KBM-7 (cell line): Measurements from ENCODE around the gene HLA-DMB.
"Not testable (repeated sequence)": the region's sequence is repeated elsewhere in the genome, so short reads cannot be mapped to it uniquely, and the experiment has no call there.

Source experiments
- DNase-seq: peaks from one replicate; pipeline ENCODE4 v3.0.0-alpha.2; 2015
- in situ Hi-C: fragments of 300-500 bp; cut with MboI; formaldehyde crosslinking; loops from 2 replicates; pipeline ENCODE4 v1.14.3; 2020; ENCODE audit warnings: low sequenced_read_pairs, low pct_unique_long_range_greater_than_20kb, mixed read lengths

HLA-DMB gene

DNA sequence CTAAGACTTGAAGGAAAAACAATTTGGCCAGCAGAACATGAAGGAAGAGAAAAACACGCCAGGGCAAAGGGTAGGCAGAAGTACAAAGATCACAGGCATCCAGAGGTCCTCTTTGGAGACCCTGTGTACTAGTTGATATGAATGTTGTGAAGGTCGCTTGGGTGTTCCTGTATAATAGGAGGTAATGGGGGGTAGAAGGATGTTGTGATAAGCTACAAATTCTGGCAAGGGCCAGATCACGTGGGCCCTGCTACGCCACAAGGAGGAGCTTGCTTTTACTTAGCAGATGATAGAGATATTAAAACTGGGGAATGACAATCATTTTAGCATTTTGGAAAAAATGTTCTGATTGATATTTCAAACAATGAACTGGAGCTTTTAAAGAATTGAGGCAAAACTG, 12.9 kb upstream of the HLA-DMB start:
- no peak for DNase-seq
- in situ Hi-C loops, result no loop called here

DNA sequence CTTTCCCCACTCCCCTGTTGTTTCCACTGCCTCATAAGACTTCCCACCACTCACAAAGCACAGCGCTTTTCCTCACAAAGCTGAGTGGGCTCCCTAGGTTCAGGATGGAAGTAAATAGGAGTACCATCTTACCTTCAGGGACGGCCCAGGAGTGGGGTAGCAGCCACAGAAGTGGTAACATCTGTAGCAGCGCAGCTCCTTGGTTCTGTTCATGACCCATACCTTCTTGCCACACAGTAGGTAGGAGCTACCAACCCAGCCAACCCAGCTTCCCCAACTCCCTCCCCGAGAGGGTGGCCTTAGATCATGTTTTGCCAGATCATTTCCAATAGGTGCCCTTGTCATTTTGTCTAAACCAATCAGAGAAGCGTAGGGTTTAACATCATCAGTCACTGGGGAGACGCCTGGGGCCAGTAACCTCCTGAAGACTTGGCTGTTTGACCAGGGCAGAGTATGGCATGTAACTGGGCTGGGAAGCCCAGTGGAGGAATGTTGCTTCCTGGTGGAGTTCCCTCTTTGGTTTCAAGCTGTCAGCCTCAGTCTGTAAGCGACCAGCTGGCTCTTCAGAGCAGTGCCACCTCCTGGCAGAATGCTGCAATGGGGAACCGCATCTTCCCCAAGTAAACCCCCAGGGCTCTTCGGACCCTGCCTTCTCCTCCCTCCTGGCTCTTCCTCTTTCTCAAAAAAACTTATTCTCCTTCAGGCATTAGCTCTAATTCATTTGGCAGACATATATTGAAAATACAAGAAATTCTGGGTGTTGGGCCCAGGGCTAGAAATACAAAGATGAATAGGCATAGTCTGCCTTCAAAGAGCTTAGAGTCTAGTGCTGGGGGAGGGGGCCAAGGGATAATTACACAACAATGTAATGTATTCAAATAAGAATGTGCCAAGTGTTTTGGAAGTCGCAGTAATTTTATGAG, 12.2 kb upstream of the HLA-DMB start, which contains the start of gene HLA-DMA:
HLA-DMA (minus strand) TSS at position 281 of the 923 bp plus-strand sequence; CDS start at position 220, 61 bp downstream.
- DNase-seq, result peak; percentile 98
- in situ Hi-C loops, result no loop called here

- in situ Hi-C loops, result no loop called here
- no peak for DNase-seq
These were observed 9.6 kb upstream of the HLA-DMB start for GRCh38 chr6:32950449-32950848.

GRCh38 chr6:32950010-32950409, 9.2 kb upstream of the HLA-DMB start:
- in situ Hi-C loops, result no loop called here
- DNase-seq, result no peak

- in situ Hi-C loops, result no loop called here
These were observed 8.3 kb upstream of the HLA-DMB start for GRCh38 chr6:32949113-32949512.

DNA sequence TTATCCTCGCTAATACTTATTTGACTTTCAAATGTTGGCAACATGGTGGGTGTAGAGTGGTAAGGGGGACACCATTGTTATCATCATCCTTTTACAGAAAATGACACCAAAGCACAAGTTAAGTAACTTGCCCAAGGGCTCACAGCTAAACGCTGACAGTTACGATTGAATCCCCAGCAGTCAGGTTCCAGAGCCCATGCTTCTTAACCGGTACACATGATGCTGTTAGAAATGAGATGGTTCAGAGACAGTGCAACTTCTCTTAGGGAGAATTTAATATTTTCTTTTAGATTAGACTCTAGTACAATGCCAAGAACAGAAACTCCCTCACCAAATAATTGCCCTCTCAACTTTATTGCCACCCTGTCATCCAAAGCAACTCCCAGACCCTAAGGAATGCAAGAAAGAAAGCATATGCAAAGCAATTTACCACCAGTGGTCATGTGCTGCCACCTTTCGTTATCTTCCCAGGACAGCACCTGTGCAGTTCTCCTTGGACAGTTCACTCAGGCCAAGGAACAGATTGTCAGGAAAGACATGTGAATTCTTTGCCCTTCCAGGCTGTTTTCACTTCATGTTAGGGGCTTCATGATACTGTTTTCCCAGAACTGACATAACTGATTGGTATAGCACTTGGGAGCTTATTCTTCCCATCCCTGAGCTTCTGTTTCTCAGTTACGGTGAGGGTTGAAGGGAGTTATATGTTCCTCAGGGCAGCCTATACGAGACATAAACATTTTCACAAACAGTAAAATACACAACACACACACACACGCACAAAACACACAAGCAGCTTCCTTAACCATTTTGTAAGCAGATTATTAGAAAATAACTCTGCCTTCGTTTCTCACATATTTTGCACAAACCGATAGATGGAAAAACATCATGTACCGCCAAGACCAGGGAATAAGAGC, 7.0 kb upstream of the HLA-DMB start:
- DNase-seq, result peak; percentile 67
- in situ Hi-C loops, result no loop called here

More at GRCh38 chr6:32949113-32949512, 8.3 kb upstream of the HLA-DMB start:
- DNase-seq, result no peak

DNA sequence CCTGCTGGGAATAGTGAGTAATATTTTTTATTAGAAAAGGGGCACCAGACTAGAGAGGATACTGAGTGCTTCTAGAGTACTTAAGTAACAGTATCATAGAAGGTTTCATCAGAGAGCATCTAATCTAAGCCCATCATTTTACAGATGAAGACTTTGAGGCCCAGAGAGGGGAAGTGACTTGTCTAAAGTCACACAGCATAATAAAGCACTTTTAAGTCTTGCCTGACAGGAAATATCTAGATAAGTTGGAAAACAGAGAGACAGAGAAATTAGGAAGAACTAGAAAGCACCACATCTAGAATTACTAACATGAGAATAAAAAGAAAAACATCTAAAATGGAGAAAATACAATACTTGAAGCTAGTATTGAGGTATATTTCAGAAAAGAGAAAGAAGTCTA, 6.1 kb upstream of the HLA-DMB start:
- in situ Hi-C loops, result no loop called here
- DNase-seq, result no peak

DNA sequence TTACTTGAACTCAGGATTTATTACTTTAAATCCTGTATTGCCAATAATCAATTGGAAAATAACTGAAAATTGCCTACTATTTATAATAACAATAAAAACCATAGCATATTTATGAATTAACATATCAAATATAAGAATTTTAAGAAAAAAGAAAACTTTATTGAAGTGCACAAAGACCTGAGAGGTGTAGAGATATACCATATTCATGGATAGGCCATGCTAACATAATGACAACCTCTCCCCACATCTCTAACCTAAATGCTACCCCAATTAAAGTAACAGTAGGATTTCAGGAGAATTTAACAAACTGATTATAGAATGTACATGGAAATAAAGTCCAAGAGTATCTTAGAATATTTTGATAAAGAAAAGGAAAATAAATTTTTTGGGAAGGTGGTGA, 5.1 kb upstream of the HLA-DMB start:
- in situ Hi-C loops, result no loop called here
- DNase-seq, result no peak

- DNase-seq, result peak; percentile 82
- in situ Hi-C loops, result no loop called here
These were observed 4.4 kb upstream of the HLA-DMB start for GRCh38 chr6:32945108-32945760.

- DNase-seq, result peak; percentile 75
- in situ Hi-C loops, result no loop called here
These were observed 3.2 kb upstream of the HLA-DMB start for GRCh38 chr6:32943864-32944649.

- DNase-seq, in situ Hi-C loops: not testable (repeated sequence)
These were observed 1.8 kb upstream of the HLA-DMB start for GRCh38 chr6:32942555-32943123.

DNA sequence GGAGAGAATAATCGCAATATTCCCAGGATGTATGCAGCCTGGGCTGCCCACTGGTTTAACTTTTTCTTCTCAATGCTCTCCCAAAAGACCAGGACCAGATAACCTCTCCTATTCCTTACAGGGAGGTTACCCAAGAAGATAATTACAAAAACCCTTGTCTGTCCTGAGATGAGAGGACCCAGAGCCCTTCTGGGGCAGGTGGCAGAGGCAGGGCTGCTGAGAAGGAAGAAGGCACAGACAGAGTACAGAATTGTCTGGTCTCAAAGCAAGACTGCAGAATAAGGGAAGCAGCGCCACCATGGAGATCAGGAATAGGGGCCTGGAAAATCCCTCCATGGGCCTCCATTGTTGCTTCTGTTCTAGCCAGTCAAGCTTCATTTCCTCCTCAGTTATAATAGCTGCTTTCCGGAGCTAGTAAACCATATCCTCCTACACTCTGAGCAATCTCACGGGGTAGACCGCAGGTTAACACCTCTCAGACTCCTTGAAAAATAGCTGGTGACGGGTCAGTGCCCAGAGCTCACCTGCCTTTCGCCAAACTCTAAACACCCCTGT, 463 bp upstream of the HLA-DMB start:
- in situ Hi-C loops, result no loop called here
- DNase-seq, result peak; percentile 79

DNA sequence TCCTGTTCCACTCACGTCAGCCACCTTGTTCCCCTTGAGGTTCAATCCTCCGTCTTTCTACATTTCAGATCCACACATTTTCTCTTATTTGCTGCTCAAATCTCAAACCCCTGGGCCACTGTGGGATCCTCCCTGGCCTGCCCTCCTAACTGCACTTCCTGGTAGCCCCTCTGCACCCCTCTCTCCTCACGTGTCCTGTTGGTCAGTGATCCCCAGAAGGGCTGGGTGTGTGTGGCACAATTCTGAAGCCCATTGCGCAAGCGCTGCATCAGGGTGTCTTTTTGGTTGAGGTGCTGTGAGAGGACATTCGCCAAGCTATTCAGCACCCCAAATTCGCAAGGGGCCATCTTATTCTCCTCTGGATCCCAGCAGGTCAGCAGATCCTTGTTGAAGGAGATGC, 2.3 kb downstream of the HLA-DMB start:
- in situ Hi-C loops, result loop anchor here (10.0 kb wide), 1 partner anchor 54 kb away; no protein-coding TSS in a partner anchor
- no peak for DNase-seq

DNA sequence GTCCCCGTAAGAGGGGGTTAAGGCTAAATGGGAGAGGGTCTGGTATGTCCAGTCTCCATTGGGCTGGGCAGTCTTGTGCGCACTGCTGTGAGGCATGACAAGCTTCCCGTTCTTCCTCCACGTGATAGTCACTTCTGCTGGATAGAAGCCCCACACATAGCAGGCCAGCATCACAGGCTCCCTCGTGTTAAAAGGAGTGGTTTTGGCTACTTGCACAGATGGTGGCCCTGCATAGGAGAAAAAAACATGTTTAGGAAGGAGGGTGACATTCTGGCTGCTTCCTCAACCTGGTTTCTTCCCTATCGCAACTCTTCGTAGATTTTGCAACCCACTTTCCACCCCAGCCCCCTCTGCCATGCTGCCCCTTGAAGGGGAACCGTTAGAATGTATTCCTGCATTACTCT, 3.6 kb downstream of the HLA-DMB start:
- in situ Hi-C loops, result loop anchor here (10.0 kb wide), 1 partner anchor 52 kb away; no protein-coding TSS in a partner anchor

GRCh38 chr6:32936239-32937152, 4.3 kb downstream of the HLA-DMB start:
- in situ Hi-C loops, result loop anchor here (10.0 kb wide), 1 partner anchor 52 kb away; no protein-coding TSS in a partner anchor

More for the DNA sequence above, 3.6 kb downstream of the HLA-DMB start:
- DNase-seq, result no peak

DNA sequence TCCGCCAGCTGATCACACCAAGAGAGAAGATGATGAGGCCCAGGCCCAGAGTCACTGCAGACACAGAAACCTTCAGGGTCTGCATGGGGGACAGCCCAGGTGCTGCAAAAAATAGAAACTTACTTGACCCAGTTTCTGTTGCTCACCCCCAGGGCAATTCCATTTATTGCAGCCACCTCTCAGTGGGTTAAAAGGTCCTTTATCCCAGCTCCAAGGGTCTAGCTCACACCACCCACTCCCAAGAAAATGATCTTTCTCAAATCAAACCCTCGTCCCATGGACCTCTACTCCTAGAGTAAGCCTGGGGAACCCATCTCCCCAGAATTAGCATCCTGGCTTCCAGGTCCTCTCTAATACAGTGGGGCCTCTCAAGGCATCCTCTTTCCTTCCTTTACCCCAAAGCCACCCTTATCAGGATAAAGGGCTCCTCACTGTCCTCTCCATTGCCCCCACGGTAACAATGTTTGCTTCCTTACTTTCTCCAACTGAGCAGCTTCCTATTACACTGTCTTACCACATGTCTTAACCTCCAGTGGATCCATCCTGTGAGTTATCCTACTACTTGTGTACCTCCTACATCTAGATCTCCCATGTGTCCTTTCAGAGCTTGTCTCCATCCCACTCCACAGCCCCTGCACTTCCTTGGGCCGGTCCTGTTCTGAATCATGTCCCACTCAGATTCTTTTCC, 5.1 kb downstream of the HLA-DMB start:
- DNase-seq, result no peak
- in situ Hi-C loops, result loop anchor here (10.0 kb wide), 1 partner anchor 51 kb away; no protein-coding TSS in a partner anchor

More at GRCh38 chr6:32936239-32937152, 4.3 kb downstream of the HLA-DMB start:
- DNase-seq, result peak; percentile 34
